ENCODE results near the gene NRXN3. TPM values are rescaled to one million over a fixed set of nuclear protein-coding genes. Genes with fewer than 3 reads are reported as not detected.

The NRXN3 gene
- total and polyA plus RNA-seq, 2 donors (not counting 1 experiment from before 2014, with no cell fraction given), result 0.83 to 34.6 TPM

- Histone ChIP-seq H3K4me3 (replicated peaks in 1 of 4; ENCODE audit: control extremely low read depth in 1 of 4, insufficient read depth in 1 of 4, low read depth in 3 of 4, low read length in 4 of 4) (no peak overlapping the region), H3K79me2 (ENCODE audit: control insufficient read depth, insufficient read depth, low read length) (no peaks in the 10 kb centered on the region), H2AFZ (ENCODE audit: low read length) (no peak overlapping the region), H3K4me1 (ENCODE audit: control insufficient read depth, extremely low read depth, insufficient read depth, low read length) (no peaks in the 10 kb centered on the region), H3K9me3 (ENCODE audit: control insufficient read depth, insufficient read depth, low read depth, low read length) (no peaks in the 10 kb centered on the region), H3K4me2 (ENCODE audit: extremely low read depth, insufficient read depth, low read length) (no peak overlapping the region), H4K20me1 (ENCODE audit: control insufficient read depth, extremely low read depth, insufficient read depth, low read length) (no peaks in the 10 kb centered on the region), H3K27me3 (ENCODE audit: control insufficient read depth, insufficient read depth, low read length) (no peaks in the 10 kb centered on the region), H3K36me3 (ENCODE audit: control insufficient read depth, insufficient read depth, low read length) (no peaks in the 10 kb centered on the region), H3K27ac (ENCODE audit: insufficient read depth, low read length) (no peak overlapping the region), H3K9ac (ENCODE audit: insufficient read depth, low read length) (no peak overlapping the region)
- DNase-seq (ENCODE audit: low read depth in 2 of 2), result peak; percentile 3 to 87
- TF ChIP-seq CTCF (conservative IDR thresholded peaks at IDR 0.05 in 1 of 2, IDR thresholded peaks at IDR 0.05 in 1 of 2; ENCODE audit: low read depth in 1 of 2, low read length in 2 of 2) (no peak), EZH2 (IDR thresholded peaks at IDR 0.05; ENCODE audit: low read length, missing control alignments) (no peak)
Observed at GRCh38 chr14:79781882-79782281, 1611.7 kb downstream of the NRXN3 start.

GRCh38 chr14:79783041-79783440 lies 1612.9 kb downstream of the NRXN3 start:
- no peak for DNase-seq (ENCODE audit: low read depth in 2 of 2)
- Histone ChIP-seq H3K36me3 (ENCODE audit: control insufficient read depth, insufficient read depth, low read length) (no peaks in the 10 kb centered on the region), H3K4me1 (ENCODE audit: control insufficient read depth, extremely low read depth, insufficient read depth, low read length) (no peaks in the 10 kb centered on the region), H2AFZ (ENCODE audit: low read length) (no peak overlapping the region), H3K9me3 (ENCODE audit: control insufficient read depth, insufficient read depth, low read depth, low read length) (no peaks in the 10 kb centered on the region), H3K9ac (ENCODE audit: insufficient read depth, low read length) (no peak overlapping the region), H3K4me3 (replicated peaks in 1 of 4; ENCODE audit: control extremely low read depth in 1 of 4, insufficient read depth in 1 of 4, low read depth in 3 of 4, low read length in 4 of 4) (no peak overlapping the region), H4K20me1 (ENCODE audit: control insufficient read depth, extremely low read depth, insufficient read depth, low read length) (no peaks in the 10 kb centered on the region), H3K79me2 (ENCODE audit: control insufficient read depth, insufficient read depth, low read length) (no peaks in the 10 kb centered on the region), H3K4me2 (ENCODE audit: extremely low read depth, insufficient read depth, low read length) (no peak overlapping the region), H3K27ac (ENCODE audit: insufficient read depth, low read length) (no peak overlapping the region), H3K27me3 (ENCODE audit: control insufficient read depth, insufficient read depth, low read length) (no peaks in the 10 kb centered on the region)
- TF ChIP-seq EZH2 (IDR thresholded peaks at IDR 0.05; ENCODE audit: low read length, missing control alignments), result no peak
- TF ChIP-seq CTCF (conservative IDR thresholded peaks at IDR 0.05 in 1 of 2, IDR thresholded peaks at IDR 0.05 in 1 of 2; ENCODE audit: low read depth in 1 of 2, low read length in 2 of 2), result no peak

GRCh38 chr14:79786522-79786921 lies 1616.3 kb downstream of the NRXN3 start:
- Histone ChIP-seq H3K4me1 (ENCODE audit: control insufficient read depth, extremely low read depth, insufficient read depth, low read length) (no peaks in the 10 kb centered on the region), H3K9me3 (ENCODE audit: control insufficient read depth, insufficient read depth, low read depth, low read length) (no peaks in the 10 kb centered on the region), H4K20me1 (ENCODE audit: control insufficient read depth, extremely low read depth, insufficient read depth, low read length) (no peaks in the 10 kb centered on the region), H3K27me3 (ENCODE audit: control insufficient read depth, insufficient read depth, low read length) (no peaks in the 10 kb centered on the region), H3K79me2 (ENCODE audit: control insufficient read depth, insufficient read depth, low read length) (no peaks in the 10 kb centered on the region), H3K9ac (ENCODE audit: insufficient read depth, low read length) (no peak overlapping the region), H2AFZ (ENCODE audit: low read length) (no peak overlapping the region), H3K4me3 (replicated peaks in 1 of 4; ENCODE audit: control extremely low read depth in 1 of 4, insufficient read depth in 1 of 4, low read depth in 3 of 4, low read length in 4 of 4) (no peak overlapping the region), H3K4me2 (ENCODE audit: extremely low read depth, insufficient read depth, low read length) (no peak overlapping the region), H3K36me3 (ENCODE audit: control insufficient read depth, insufficient read depth, low read length) (no peaks in the 10 kb centered on the region), H3K27ac (ENCODE audit: insufficient read depth, low read length) (no peak overlapping the region)
- TF ChIP-seq EZH2 (IDR thresholded peaks at IDR 0.05; ENCODE audit: low read length, missing control alignments) (no peak), CTCF (conservative IDR thresholded peaks at IDR 0.05 in 1 of 2, IDR thresholded peaks at IDR 0.05 in 1 of 2; ENCODE audit: low read depth in 1 of 2, low read length in 2 of 2) (no peak)
- no peak for DNase-seq (ENCODE audit: low read depth in 2 of 2)

Data from fibroblast of lung (primary cell).